HG03469 (cell line): ENCODE measurements around the gene AP5B1.

ENCODE experiments used
- ATAC-seq: cut with Tn5 transposase; IDR thresholded peaks from one replicate; pipeline ENCODE4 v1.9.1; 2021; ENCODE audit warnings: mild to moderate bottlenecking, moderate library complexity, moderate number of reproducible peaks; ENCODE audit not compliant: unreplicated experiment

AP5B1 gene, protein sequence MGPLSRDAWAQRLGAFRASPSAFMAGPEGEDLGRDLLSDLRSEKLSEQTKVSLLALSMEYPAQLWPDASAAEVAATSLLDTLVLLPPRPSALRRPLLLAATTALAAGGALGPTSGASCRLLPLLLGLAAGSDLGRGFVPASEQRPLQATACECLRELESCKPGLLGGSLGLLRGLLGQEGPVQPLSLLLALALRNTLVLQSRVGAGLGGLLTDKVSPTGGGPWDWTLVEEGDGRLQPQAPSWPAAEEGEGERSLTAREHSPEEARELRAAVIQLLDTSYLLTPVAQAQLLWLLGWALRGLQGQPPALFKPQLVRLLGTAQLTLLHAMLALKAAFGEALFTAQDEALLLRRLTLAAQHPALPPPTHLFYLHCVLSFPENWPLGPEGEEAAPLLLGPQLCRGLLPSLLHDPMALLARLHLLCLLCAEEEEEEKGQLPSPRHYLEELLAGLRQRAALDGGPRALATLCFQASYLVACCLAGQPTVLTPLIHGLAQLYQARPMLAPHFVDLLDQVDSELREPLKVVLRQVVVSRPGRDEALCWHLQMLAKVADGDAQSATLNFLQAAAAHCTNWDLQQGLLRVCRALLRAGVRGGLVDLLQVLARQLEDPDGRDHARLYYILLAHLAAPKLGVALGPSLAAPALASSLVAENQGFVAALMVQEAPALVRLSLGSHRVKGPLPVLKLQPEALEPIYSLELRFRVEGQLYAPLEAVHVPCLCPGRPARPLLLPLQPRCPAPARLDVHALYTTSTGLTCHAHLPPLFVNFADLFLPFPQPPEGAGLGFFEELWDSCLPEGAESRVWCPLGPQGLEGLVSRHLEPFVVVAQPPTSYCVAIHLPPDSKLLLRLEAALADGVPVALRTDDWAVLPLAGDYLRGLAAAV

GRCh38 chr11:65780770-65781151 lies at the start of gene AP5B1:
TSS of gene AP5B1 (minus strand) at chr11:65780976. CDS start at chr11:65780591, 385 bp downstream.
- no peak for ATAC-seq

GRCh38 chr11:65829459-65829858 lies 48.7 kb upstream of the AP5B1 start:
- ATAC-seq: no peak

GRCh38 chr11:65826984-65827735 lies 46.4 kb upstream of the AP5B1 start:
- no peak for ATAC-seq

GRCh38 chr11:65822776-65823528 lies 42.2 kb upstream of the AP5B1 start:
- ATAC-seq: no peak

DNA sequence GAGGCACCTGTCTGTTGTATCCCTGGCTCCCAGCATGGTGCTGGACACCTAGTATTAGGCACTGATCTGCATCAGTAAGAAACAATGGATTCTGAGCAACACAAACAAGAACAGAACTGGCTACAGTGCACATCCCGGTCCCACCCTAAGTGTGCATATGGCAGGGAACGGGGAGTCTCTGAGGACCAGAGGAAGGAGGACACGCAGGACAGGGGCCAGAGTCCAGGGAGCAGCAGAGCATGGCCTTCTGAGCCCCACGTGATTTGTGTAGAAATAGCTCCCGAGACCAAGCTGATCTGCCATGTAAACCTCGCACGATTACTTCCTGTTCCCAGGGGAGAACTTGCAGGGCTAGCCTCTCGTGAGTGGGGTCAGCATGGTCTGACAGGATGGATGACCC lies 40.3 kb upstream of the AP5B1 start:
- no peak for ATAC-seq

DNA sequence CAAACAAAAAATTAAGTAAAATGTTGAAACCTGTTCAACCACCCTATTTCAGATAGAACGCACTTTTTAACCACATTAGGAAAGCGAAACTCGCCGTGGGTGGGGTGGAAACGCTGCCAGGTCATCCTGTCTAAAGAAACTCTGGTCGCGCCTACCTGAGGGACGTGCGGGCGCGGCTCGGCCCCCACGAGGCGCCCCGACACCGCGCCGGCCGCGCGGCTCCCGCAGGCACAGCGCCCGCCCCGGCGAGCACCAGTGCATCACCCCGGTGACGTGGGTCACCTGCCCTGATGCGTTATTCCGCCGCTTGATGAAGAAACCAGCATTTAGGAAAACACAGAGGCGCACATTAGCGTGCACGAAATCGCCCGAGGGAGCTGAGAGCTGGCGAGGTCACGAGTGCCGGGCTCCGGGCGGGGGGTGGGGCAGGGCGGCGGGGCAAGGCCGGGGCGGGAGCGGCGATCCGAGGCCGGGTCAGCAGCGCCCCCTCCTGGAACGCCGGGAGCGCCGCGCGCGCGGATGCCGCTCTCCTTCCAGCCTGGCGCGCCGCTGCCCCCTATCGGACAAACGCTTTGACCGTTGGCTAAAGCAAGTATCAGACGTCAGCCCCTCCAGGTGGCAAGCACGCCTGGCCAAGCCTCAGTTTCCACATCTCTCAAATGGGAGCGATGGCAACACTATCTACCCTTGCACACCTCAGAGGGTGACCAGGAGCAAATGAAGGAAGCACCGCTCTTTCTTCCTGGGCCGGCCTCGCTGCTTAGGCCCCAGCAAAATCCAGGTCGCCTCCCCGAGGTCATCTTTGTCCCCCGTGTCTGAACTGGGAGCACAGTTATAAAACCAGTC lies 37.3 kb upstream of the AP5B1 start:
- no peak for ATAC-seq

- ATAC-seq: no peak
Measured at GRCh38 chr11:65817312-65817834, 36.6 kb upstream of the AP5B1 start.

- ATAC-seq: no peak
Measured at GRCh38 chr11:65816696-65817095, 35.9 kb upstream of the AP5B1 start.

DNA sequence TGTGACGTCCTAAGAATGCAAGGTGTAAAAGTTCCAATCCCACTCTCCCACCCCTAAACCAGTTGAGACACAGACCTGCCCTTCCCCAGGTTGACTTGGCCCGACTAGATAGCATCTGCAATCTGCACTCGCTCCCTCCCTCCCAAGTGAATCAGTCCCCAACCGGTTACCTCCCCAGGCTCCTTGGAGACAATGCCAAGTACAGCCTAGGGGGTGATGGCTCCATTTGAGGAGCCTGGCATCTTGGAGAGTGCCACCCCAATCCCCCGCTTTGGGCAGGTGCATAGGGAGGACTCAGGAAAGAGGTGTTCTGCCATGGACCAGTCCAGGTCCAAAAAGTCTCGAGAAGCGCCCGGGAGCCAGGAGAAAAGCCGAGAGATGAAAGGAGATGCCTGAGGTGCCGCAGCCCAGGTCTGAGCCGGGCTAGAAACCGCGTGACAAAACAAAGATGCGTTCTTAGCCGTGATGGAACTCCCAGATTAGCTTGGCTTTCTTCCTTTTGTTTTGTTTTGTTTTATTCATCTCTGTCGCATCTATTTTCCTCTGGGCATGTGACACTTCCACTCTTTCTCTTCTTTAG lies 34.3 kb upstream of the AP5B1 start:
- no peak for ATAC-seq

DNA sequence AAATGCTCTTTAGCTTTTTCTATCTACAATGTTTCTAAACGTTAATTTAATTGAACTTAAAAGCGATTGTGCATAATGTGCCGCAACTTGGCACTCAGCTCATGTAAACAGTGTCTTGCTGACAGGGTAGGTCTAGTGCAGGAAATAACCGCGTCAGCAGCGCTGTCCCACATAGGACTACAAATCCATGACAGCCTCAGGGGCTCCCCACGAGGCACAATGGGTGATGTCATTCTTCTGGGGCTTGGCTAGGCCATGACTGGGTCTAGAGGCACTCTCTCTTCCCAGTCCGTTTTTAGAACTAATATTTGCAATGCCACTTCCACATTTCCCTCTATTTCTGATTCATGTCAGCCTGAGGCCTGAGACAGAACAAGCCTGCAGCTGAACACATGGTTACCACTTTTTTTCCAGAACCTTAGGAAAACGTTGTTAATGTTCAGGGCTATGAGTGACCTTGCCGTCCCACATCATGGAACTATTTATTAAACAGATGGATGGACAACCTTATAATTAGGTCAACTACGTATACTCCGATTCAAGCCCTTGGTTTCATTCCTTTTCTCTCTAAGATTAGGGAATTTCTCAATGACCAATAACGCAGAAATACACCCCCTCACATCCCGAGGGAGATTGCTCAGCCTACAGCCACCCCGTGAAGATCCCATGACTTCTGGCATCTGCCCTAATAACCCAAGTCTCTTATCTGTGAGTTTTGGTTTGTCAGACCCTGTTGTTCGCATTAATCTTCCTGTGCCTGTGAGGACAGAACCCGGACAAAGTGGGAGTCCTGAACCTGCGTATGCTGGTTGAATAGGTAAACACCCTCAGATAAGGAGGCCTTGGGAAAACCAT lies 33.6 kb upstream of the AP5B1 start:
- ATAC-seq: no peak

GRCh38 chr11:65811764-65812475 lies 31.1 kb upstream of the AP5B1 start:
- ATAC-seq: no peak

DNA sequence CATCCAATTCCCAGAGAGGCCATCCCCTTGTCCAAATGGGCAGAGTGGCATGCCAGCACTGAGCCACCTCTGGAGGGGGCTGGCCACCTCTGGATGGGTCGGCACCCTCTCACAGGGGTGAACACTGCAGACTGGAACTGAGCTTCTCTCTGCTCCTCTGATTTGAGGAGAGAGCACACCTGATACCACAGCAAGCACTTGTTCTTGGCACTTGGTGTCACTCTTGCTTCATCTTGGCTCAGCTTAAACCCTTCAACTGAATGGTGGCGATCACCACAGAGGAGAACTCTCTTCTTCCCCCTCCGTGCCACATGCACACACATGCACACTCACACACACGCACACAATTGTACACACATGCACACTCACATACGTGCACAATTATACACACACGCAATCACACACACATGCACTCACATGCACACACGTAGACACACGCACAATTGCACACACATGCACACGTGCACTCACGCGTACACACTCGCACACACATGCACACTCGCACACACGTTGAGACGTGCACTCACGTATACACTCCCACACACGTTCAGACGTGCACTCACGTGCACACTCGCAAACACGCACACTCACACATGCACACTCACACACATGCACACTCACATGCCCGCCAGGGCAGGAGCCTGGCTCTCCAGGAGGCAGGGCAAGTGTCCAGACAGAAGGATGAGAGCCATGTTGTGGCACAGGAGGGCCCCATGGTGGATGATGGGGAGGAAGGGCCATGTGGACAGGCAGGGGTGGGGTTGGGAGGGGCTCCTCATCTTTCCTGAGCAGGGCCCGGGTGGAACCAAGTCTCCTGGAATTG lies 29.5 kb upstream of the AP5B1 start:
- no peak for ATAC-seq

GRCh38 chr11:65809496-65809895 lies 28.7 kb upstream of the AP5B1 start:
- no peak for ATAC-seq

DNA sequence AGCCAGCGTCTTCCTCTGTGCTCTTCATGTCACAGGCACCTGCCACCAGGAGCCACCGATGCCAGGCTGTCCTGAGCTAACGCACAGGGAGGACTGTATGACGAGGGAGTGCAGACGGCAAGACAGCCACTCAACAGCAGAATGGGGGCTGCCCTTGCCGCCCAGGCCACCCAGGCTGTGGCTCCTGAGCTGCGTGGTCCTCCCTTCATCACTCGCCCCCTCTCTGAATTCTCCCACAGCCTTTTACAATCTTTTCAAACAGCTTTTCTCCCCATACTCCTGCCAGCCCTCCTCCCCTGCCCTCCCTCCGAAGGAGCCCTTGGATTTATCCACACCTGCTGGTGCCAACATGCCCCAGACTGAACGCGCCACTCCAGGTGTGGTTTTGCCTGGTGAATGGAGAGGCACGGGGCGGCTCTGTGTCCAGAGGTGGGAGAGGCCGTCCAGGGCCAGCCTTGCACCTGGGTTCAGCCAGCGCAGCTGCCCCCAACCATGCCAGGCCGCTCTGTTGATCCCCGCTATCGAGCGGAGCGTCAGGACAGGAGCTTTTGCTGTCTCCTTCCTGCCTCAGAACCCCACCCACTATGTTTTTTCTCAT lies 28.1 kb upstream of the AP5B1 start:
- ATAC-seq: no peak

DNA sequence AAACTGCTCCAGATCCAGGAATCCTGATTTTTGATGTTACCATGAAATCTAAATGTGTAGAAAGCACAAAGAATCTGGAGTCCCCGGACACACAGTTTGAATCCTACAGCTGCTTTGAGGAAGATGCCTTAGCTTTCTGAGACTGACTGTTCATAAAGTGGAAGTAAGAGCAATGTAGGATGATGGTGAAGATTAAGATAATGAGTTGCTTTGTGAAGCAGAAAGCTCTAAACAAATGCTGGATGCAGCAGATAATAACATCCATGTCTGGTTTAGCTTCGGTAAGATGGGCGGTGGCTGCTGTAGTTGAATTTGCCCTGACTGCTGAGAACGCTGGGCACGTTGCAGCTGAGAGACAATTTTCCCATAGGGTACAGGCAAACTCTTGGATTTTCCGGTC lies 26.2 kb upstream of the AP5B1 start:
- no peak for ATAC-seq

GRCh38 chr11:65803797-65804492 lies 23.2 kb upstream of the AP5B1 start:
- no peak for ATAC-seq
